HG03045 (cell line): ENCODE results near the gene UBE2J2.

ENCODE experiments used
- ATAC-seq: cut with Tn5 transposase; IDR thresholded peaks from one replicate; pipeline ENCODE4 v1.9.1; 2021; ENCODE audit warnings: mild to moderate bottlenecking, moderate library complexity; ENCODE audit not compliant: unreplicated experiment

Gene UBE2J2

DNA sequence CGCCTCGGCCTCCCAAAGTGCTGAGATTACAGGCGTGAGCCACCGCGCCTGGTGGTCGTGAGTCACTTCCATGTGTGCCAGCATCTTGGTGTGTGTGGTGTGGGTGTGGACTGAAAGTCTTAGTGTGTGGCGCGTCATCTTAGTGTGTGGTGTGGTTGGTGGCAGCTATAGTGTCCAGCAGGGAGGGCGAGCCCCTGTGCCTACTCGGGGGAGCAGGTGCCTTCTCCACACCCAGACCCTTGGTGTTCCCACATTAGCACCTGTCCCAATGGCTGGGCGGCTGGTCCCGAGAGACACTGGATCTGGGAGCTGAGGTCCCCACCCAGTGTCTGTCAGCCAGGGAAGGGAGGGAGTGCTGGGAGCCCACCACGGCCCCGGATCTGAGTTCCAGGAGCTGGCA lies 9.3 kb upstream of the UBE2J2 start:
- ATAC-seq, result no peak

DNA sequence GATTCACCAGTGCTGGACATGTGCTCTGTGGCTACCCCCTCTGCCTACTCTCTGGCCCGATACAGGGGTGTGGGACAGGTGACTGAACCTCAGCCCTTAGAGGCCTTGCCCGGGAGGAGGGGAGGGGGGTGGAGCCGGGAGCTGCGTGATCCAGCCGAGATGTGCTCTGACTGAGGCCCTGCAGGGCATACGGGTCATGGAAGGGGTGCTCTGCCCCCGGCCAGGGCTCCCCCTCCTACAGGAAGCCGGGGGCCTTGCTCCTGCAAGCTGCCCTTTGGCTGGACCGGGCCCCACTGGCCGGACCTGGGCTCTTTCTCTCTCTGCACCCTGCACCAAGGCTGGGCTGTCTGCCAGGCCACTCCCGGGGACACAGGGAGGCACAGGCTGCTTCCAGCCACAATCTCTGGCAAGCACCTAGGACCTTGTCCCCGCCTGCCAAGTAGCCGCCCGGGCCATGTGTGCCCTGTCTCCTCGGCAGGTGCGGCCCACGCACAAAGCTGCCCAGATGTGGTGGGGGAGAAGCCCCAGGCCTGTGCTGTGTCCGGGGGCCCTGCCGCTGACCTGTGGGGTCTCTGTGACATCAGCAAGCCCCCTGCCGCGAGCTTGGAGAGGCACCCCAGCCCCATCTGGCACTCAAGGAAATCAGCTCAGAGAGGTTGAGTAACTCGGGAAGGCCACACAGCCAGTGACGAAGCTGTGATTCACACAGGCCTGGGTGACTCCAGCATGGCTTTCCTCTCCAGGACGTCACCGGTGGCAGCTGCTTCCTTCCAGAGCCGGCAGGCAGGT lies 8.1 kb upstream of the UBE2J2 start:
- no peak for ATAC-seq

DNA sequence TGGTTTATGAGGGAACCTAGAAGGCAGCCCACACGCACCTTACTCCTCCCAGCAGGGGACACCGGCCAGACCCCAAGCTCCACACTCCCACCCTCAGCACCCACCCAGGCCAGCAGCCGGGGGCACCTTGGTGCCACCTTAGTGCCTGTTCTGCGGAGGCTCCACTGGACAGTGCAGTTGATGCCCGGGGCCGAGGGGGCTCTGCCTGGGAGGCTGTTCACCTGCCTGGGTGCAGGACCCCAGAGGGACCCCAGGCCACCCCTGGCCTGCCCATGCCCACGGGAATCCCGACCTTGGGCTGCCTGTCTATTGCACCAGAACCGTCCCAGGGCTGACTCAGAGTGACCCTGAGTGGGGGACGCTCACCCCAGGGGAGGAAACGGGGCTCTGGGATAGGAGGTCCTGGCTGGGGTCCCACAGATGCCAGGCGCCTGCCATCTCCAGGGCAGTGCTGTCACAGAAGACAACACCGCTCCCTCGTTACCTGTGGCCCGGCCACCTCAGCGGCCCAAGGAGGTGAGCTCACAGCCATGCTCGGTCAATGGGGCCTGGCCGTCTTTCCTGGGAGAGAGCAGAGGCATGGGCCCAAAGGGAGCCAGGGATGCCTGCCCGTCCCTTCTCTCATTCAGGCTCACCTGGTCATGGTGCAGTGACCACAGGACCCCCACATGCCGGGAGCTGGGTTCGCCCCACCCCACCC lies 7.3 kb upstream of the UBE2J2 start:
- ATAC-seq, result no peak

DNA sequence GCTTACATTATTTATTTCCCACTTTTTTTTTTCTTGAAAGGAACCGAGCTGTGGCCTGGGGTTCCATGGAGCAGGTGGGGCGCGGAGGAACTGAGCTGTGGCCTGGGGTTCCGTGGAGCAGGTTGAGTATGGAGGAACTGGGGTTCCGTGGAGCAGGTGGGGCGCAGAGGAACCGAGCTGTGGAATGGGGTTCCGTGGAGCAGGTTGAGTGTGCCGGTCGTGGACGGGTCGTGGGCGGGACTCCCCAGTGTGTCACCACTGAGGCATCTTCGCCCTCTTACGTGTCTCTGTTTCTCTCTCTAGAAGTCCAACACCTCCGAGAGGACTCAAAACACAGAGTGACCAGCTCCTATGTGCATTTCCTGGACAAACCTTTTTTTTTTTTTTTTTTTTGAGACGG lies 5.4 kb upstream of the UBE2J2 start:
- no peak for ATAC-seq

DNA sequence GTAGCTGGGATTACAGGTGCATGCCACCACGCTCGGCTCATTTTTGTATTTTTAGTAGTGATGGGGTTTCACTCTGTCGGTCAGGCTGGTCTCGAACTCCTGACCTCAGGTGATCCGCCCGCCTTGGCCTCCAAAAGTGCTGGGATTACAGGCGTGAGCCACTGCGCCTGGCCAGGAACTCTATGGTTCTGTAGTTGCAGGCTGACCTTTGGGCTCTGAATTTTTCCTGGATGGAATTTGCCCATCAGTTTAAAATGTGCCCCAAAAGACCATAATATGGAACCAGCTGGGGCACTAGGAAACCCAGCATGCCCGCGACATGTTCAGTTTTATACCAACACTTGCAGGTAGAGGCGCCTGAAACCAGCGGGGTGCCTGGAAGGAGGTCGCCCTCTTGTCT lies 5.0 kb upstream of the UBE2J2 start:
- no peak for ATAC-seq

DNA sequence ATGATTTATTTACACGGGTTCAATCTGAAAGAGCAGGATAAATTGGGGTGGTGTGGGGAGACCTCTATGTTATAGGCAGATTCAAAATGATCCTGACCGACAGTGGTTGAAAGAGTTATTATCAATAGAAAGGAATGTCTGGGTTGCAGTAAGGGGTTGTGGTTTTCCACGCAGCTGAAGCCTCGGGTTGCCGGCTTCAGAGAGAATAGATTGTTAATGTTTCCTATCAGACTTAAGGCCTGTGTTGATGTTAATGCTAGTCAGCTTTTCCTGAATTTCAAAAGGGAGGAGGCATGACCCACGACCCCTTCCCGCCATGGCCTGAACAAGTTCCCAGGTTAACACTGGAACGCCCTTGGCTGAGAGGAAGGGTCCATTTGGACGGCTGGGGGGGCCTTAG lies 2.2 kb upstream of the UBE2J2 start:
- no peak for ATAC-seq

DNA sequence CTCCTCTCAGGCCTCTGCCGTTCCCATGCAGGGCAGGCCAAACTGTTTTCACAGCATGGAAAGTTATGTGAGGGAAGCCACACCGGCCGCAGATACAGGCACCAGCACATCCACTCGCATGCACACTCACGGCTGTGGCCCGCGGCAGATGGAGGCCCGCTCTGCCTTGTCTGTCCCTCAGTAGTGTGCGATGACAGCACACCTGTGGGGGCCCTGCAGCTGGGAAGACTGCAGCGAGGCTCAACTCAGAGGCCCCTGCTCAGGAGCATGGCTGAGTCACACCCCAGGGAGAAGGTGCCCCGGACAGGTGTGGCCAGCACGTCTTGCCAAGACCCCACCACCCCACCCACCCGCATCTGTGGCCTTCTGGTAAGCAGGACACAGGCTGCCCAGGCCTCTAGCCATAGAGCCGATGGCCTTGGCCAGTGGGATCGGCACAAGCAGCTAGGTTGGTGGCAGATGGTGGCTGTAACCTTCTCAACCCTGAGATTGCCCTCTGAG lies 1.3 kb upstream of the UBE2J2 start:
- ATAC-seq, result no peak

DNA sequence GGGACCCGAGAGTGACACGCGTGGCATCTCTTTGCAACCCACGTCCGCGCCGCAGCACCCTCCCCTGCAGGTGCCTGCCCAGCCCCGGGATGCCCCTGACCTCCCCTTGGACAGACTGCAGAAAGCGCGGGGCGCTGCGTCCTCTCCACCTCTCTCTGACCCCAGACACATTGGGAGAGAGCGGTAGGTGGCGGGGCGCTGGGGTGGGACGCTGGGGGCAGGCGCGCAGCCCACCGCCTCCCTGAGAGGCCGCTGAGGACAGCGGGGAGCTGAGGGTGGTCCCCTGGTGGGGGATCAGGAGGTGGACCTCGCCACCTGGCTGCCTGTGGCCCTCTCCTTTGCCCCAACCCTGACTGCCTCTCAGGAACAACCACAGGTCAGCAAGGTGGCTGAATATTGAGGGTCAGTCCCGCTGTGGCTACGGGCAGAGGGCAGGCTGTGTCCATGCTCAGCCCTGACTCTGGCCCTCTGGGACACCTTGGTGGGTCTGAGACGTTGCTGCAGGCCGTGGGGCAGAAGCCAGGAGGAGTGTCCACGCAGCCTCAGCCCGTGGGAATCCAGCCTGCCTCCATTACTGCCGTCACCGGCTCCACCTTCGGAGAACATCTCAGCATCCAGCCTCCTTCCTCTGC lies 761 bp upstream of the UBE2J2 start:
- ATAC-seq, result no peak

DNA sequence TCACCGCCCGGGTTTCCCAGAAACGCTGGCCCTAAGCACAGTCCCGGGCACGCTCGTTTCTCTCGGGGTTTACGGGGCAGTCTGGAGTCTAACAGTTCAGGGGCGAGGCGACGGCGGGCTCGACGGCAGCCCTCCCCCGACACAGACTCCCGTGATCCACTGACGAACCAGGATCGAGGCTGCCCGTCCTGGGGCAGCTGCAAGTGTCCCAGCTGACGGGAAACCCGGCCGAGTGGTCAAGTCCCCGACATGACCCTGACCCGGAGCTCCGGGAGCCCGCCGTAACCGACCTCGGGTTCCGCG lies 494 bp downstream of the UBE2J2 start:
- no peak for ATAC-seq

DNA sequence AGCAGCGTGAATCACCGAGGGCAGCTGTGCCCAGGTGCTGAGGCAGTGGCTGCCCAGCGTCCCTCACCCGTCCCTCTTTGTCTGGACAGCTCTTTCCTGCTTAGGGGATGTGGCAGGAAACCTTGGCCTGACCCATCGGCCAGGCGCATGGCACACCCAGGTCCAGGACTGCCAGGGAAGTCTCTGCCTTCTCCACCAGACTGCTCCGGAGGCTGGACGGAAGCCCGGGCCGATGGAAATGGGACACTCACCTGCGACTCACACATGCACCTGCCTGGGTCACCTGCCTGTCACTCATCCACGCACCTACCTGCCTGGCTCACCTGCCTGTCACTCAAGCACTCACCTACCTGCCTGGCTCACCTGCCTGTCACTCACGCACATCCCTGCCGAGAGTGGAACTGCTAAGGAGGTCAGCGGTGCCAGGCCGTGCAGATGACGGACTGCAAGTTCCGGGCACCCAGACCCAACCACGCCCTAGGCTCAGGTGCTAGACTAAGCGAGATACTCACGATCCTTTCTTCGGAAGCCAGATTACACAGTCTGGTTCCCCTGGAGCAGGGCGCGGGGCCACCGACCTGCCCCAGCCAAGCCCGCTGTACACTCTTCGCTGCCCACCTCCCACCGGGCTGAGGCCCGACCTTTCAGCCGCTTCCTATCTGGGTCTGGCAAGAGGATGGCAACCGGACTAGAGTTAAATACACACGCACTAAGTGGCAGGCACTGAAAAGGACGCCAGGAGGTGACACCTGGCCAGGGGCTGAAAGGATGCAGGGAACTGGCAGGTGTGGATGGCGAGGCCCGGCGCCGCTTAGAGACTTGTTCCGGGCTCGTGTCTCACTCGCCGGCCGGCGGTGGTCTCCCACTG lies 1.1 kb downstream of the UBE2J2 start:
- no peak for ATAC-seq

DNA sequence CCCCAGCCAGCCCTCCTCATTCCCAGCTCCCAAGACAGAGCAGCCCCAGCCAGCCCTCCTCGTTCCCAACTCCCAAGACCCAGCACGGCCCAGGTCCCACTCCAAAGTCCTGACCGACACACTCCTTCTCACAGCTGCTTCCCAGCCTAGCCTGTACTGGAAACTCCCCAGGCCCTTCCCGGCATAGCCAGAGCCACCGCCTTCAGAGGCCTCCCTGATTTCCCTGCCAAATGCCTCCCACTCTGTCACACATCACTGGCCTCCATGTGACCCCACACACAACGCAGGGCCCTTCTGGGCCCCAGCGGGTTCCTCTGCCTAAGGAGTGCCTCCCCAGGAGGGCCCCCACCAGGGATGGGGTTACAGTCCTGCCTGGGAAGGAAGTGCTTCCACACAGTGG lies 2.8 kb downstream of the UBE2J2 start:
- no peak for ATAC-seq

DNA sequence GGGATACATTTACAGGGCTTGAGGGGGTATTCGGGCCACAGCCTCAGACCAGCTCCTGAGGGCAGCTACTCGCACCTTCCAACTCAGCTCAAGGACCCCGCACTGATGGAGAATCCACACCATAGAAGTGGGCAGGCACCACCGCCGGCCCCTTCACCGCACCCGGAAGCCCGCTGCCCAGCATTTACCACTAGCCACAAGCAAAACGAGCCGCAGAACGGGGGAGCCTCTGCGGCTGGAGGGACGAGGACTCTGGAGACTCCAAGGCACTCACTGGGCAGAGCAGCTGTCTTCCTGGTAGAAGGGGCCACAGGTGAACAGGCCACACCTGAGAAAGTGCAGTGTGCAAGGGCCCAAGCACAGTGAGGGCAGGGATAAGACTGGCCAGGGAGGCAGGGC lies 5.4 kb downstream of the UBE2J2 start:
- no peak for ATAC-seq

DNA sequence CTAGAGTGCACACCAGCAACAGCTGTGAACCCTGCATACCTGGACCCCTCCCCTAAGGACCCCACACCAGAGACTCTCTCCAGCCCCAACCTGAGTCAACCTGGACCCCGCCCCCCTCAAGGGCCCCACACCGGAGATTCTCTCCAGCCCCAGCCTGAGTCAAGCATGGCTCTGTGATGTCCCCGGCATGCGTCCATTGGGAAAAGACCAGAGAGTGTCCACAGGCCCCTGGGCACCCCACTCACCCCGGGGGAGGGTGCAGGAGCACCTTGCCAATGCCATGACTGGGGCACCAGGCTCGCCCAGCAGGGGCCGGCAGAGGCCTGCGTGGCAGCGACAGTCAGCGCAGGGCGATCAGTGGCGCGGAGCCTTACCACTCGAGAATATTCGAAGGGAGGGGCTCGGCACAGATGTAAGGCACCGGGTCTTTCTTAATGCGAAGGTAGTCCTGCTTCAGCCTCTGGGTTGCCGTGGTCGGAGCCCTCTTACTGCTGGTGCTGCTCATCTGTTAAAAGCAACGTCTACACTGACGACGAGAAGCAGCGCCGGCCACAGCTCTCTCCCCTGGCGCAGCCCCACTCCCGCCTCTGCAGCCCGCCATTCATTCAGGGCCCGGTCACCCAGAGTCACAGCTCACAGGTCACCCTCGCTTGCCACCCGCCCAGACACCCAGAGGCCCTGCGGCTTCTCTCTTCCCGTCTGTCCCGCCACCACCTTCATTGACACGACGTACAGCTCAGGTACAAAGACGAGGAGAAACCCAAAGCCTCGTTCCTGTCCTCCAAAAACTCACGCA lies 6.0 kb downstream of the UBE2J2 start:
- no peak for ATAC-seq

DNA sequence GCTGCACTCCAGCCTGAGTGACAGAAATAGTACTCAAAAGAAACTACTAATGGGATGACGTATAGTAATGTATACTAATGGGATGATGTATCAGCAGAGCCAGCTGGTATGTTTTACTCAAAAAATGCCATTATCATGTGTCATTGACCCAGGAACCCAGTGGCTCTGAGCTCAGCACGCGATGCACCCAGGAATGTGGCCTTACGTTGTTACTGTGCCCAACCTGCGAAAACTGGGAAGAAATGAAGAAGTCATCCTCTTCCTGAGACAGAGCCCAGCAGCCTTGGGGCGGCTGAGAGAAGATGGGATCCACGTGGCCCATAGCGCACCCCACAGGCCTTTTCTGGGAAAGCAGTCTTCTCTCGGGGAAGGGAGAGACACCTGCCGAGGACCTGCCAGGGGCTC lies 8.8 kb downstream of the UBE2J2 start:
- ATAC-seq, result no peak

DNA sequence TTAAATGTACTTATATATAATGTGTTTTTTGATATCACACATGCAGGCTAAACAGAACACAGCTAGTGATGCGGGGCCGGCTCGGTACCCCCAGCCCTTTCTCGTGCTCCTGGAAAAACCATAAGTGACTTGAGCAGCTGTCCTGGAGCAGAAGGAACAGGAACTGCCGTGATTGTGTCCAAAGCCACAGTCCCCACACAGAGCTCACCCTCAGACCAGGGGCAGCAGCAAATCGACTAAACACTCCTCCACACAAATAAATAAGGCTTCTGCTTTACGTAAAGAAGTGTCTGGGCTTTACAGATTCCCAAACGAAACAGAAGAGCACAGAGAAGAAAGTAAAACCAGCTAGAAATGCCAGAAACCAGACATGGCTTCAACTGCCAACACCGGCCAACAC lies 9.6 kb downstream of the UBE2J2 start:
- no peak for ATAC-seq

DNA sequence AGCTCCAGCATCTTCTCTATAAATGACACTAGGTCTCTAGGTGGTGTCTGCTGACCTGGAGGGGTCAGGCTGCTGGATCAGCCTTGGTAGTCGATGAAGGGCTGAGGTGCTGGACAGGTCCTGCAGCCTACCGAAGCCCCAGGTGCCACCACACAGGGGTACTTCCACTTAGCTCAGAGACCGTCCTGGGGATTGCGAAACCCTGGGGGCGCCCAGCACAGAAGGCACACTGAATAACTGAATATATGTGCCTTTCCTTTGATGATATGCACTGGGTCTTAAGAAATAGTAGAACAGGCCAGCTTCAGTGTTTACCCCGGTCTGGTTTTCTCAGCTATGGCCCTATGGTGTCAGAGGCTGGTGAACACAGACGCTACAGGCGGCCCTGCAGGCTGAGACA lies 10.9 kb downstream of the UBE2J2 start:
- ATAC-seq, result no peak

DNA sequence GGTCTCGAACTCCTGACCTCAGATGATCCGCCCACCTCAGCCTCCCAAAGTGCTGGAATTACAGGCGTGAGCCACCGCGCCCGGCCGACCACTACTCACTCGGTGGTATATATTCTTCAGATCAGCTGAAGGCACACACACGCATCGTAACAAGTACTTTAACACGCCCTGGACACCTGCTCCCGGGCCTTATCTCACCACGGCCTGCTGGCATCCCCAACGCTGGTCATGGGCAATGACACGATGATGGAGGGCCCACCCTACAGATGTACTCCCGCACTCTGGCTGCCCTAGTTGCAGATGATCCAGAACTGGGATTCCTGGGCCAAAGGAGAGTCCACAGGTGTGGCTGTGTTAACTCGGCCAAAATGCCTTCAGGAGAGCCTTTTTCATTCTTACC lies 11.6 kb downstream of the UBE2J2 start:
- ATAC-seq, result no peak

DNA sequence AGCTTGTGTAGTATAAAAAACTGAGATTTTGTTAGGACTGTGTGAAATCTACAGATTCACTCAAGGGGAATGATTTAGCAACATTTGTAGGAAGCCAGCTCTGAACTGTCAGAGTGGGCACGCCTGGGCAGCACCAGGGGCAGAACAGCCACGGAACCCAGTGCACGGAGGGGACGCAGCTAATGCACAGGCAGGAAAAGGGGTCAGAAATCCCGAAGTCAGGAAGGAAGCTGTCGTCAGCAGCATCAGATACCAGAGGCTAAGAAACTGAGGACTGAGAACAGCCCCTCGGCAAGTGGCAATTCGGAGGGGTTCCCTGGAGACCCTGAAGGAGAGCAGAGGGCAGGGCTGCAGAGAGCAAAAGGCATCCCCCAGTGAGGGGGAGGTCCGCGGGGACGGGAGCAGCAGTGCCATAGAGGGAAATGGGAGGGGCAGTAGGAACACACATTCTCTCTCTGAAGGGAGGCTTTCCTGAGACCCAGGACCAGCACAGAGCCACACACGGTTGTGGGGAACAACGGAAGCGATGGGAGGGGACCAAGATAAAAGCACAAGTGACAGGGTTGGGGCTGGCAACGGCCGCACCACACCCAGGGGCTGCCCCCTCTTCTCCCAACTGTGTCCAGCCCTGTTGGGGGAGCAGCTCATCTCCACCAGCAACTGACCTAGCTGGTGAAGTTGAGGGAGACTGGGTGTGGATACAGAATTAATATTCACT lies 12.7 kb downstream of the UBE2J2 start:
- no peak for ATAC-seq

DNA sequence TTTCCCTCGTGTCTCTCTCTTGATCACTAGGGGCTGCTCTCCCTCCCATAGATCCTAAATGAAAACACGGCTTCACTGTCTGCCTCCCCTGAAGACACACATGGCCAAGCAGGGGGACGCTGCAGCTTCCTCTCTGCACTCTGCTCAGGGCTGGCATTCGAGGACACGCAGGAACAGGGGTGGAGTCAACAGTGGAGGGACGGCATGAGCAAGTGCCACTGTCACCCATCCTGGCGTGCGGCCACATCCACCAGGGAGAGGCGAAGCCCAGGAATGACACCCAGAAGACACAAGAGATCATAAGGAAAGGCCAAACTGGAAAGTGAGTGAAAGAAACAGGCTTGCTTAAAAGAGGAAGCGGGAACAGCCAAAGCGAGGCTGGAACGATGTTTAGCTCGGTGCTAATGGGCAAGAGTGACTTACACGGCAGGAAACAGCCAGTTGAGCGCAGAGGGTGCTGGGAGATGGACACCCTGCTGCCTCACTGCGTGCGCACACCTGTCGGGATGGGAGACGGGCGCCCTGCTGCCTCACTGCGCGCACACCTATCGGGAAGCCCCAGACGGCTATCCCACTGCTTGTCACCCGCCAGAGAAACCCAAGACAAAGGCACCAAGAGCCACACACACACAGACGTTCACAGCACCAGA lies 13.6 kb downstream of the UBE2J2 start:
- ATAC-seq, result no peak
